ENCODE results near the gene C12orf75.
A peak's percentile ranks its signal among the peaks of the same experiment; 100 is the strongest.

C12orf75 gene

DNA sequence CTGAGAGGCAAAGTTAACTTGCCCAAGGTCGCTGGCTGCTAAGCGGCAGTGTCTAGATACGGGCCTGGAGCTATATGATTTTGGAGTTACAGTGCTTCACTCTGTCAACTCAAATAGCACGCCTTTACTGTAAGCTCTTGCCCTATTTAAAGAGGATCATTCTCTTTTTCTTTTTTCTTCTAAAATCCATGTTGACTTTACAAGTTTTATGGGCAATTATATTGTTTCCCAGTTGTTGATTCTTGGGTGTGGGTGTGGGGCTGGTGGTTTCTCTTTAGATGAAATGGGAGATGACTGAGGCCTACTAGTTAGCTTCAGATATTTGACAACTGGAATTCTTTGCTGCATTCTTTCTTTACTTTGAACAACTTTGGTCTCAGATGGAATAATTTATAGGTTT lies 70.7 kb downstream of the C12orf75 start (continued):
- TF ChIP-seq ZNF701 (tag by site-specific recombination; IDR thresholded peaks at IDR 0.05) (no peak), ZFP37 (tag by site-specific recombination; IDR thresholded peaks at IDR 0.05) (no peak), INSM2 (tag by site-specific recombination; IDR thresholded peaks at IDR 0.05) (no peak), GLI2 (tag by site-specific recombination; IDR thresholded peaks at IDR 0.05; ENCODE audit: borderline replicate concordance, low read depth) (no peak), TRIM28 (IDR thresholded peaks at IDR 0.05; ENCODE audit: borderline replicate concordance, low read length) (no peak), ZNF514 (tag by site-specific recombination; IDR thresholded peaks at IDR 0.05) (no peak), TSHZ1 (tag by site-specific recombination; IDR thresholded peaks at IDR 0.05; ENCODE audit: borderline replicate concordance) (no peak), ZNF473 (tag by site-specific recombination; IDR thresholded peaks at IDR 0.05) (no peak), KLF1 (tag by site-specific recombination; IDR thresholded peaks at IDR 0.05) (peak; percentile 38; the same call in 1 of the 2 replicates), GLI4 (tag by site-specific recombination; IDR thresholded peaks at IDR 0.05) (no peak), ZSCAN30 (tag by site-specific recombination; IDR thresholded peaks at IDR 0.05) (no peak), ZNF266 (tag by site-specific recombination; IDR thresholded peaks at IDR 0.05; ENCODE audit: low read depth) (no peak), ZFP41 (tag by site-specific recombination; IDR thresholded peaks at IDR 0.05; ENCODE audit: borderline replicate concordance) (no peak), ZNF776 (tag by site-specific recombination; IDR thresholded peaks at IDR 0.05; ENCODE audit: borderline replicate concordance) (no peak), EGR2 (tag by site-specific recombination; IDR thresholded peaks at IDR 0.05; ENCODE audit: low read depth) (peak; percentile 54), ZFP3 (tag by site-specific recombination; IDR thresholded peaks at IDR 0.05; ENCODE audit: low read depth) (no peak), ZNF433 (tag by site-specific recombination; IDR thresholded peaks at IDR 0.05; ENCODE audit: low read depth) (no peak), GLIS2 (tag by site-specific recombination; IDR thresholded peaks at IDR 0.05) (no peak), ZNF394 (tag by site-specific recombination; IDR thresholded peaks at IDR 0.05; ENCODE audit: borderline replicate concordance) (no peak), ZNF521 (tag by site-specific recombination; IDR thresholded peaks at IDR 0.05) (no peak), ZNF621 (tag by site-specific recombination; IDR thresholded peaks at IDR 0.05) (no peak), ZBTB26 (tag by site-specific recombination; optimal IDR thresholded peaks at IDR 0.05) (no peak), HOXC10 (CRISPR knock-in tag; IDR thresholded peaks at IDR 0.05) (no peak), ZSCAN4 (tag by site-specific recombination; IDR thresholded peaks at IDR 0.05) (no peak), MYNN (tag by site-specific recombination; IDR thresholded peaks at IDR 0.05; ENCODE audit: borderline replicate concordance) (no peak), ZFHX2 (tag by site-specific recombination; conservative IDR thresholded peaks at IDR 0.05) (peak; percentile 77), ZNF19 (tag by site-specific recombination; IDR thresholded peaks at IDR 0.05; ENCODE audit: low read depth) (no peak)
- TF ChIP-seq, protein P1, sequence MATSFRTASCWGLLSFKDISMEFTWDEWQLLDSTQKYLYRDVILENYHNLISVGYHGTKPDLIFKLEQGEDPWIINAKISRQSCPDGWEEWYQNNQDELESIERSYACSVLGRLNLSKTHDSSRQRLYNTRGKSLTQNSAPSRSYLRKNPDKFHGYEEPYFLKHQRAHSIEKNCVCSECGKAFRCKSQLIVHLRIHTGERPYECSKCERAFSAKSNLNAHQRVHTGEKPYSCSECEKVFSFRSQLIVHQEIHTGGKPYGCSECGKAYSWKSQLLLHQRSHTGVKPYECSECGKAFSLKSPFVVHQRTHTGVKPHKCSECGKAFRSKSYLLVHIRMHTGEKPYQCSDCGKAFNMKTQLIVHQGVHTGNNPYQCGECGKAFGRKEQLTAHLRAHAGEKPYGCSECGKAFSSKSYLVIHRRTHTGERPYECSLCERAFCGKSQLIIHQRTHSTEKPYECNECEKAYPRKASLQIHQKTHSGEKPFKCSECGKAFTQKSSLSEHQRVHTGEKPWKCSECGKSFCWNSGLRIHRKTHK (tag by site-specific recombination; IDR thresholded peaks at IDR 0.05) = no peak
- TF ChIP-seq, protein P2, sequence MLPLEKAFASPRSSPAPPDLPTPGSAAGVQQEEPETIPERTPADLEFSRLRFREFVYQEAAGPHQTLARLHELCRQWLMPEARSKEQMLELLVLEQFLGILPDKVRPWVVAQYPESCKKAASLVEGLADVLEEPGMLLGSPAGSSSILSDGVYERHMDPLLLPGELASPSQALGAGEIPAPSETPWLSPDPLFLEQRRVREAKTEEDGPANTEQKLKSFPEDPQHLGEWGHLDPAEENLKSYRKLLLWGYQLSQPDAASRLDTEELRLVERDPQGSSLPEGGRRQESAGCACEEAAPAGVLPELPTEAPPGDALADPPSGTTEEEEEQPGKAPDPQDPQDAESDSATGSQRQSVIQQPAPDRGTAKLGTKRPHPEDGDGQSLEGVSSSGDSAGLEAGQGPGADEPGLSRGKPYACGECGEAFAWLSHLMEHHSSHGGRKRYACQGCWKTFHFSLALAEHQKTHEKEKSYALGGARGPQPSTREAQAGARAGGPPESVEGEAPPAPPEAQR (tag by site-specific recombination; IDR thresholded peaks at IDR 0.05) = no peak
- TF ChIP-seq, protein P3, sequence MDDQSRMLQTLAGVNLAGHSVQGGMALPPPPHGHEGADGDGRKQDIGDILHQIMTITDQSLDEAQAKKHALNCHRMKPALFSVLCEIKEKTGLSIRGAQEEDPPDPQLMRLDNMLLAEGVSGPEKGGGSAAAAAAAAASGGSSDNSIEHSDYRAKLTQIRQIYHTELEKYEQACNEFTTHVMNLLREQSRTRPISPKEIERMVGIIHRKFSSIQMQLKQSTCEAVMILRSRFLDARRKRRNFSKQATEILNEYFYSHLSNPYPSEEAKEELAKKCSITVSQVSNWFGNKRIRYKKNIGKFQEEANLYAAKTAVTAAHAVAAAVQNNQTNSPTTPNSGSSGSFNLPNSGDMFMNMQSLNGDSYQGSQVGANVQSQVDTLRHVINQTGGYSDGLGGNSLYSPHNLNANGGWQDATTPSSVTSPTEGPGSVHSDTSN (CRISPR knock-in tag; IDR thresholded peaks at IDR 0.05) = no peak
